Sigmoid colon (tissue), 7 donors: ENCODE results near the gene E2F2. TPM values are rescaled to one million over a fixed set of nuclear protein-coding genes. Genes with fewer than 3 reads are reported as not detected.

Experiments
- DNase-seq: peaks from one replicate; pipeline ENCODE4 v3.0.0-alpha.2; 2019
- H3K27ac ChIP-seq, 4 donors: fragments of 200-600 bp; sonication (generic); one replicate each; pipeline ENCODE4 v1.5.1; 2016 to 2019; ENCODE audit warnings: mild to moderate bottlenecking in 1 of 4
- H3K27me3 ChIP-seq, 3 donors: fragments of 200-600 bp; sonication (generic); one replicate each; pipeline ENCODE4 v1.5.1; 2019; ENCODE audit warnings: mild to moderate bottlenecking in 1 of 3
- H3K36me3 ChIP-seq, 4 donors: fragments of 200-600 bp; sonication (generic); one replicate each; pipeline ENCODE4 v1.5.1; 2016 to 2019
- H3K4me1 ChIP-seq, 4 donors: fragments of 200-600 bp; sonication (generic); one replicate each; pipeline ENCODE4 v1.5.1; 2017 to 2019
- H3K4me3 ChIP-seq, 4 donors: fragments of 200-600 bp; sonication (generic); one replicate each; pipeline ENCODE4 v1.5.1; 2017 to 2019; ENCODE audit warnings: mild to moderate bottlenecking in 2 of 4, moderate library complexity in 1 of 4
- H3K9me3 ChIP-seq, 4 donors: fragments of 200-600 bp in 3 of 4; sonication (generic) in 3 of 4; one replicate each; pipeline versions ENCODE4 v1.5.1 to v1.6.1; 2013 to 2019
- EP300 ChIP-seq, 4 donors: sonication (generic); formaldehyde crosslinking; IDR thresholded peaks; one replicate each; pipeline ENCODE4 v1.6.1; 2017; ENCODE audit warnings: antibody characterized with exemption in 4 of 4
- POLR2A ChIP-seq, 2 donors: fragments of 450-650 bp; IDR thresholded peaks; one replicate each; pipeline ENCODE4 v1.6.1; 2016; ENCODE audit warnings: antibody characterized with exemption in 2 of 2, mild to moderate bottlenecking in 2 of 2, moderate library complexity in 2 of 2
- POLR2AphosphoS5 ChIP-seq, 4 donors: sonication (generic); formaldehyde crosslinking; IDR thresholded peaks; one replicate each; pipeline ENCODE4 v1.6.1; 2017; ENCODE audit warnings: antibody characterized with exemption in 4 of 4
- WGBS, 2 donors: extraction: QIAGEN DNeasy Blood & Tissue Kit; methylation state at CpG; one replicate each; pipeline ENCODE4 v1.1.7; 2013; 5-methylcytosine and 5-hydroxymethylcytosine counted together
- intact Hi-C: fragments of 100-400 bp; cut with DNase I; formaldehyde crosslinking; loops from one replicate; pipeline ENCODE4 v1.15.1; 2023
- polyA plus RNA-seq, 3 donors: library from polyadenylated mRNA; stranded (reverse); fragments of 200-250 nt; gene quantifications; one replicate each; pipeline ENCODE4 v1.2.3, GENCODE V29; 2013
- total RNA-seq, 4 donors: library from RNA; depleted of rRNA; stranded (reverse); fragments of >200 nt; gene quantifications; one replicate each; pipeline ENCODE4 v1.1.0, GENCODE V29; 2016
- TF ChIP-seq, protein P1 (sequence below), 4 experiments: fragments of 450-650 bp in 3 of 4; fragments of 200-600 bp in 1 of 4; IDR thresholded peaks; one replicate each; pipeline ENCODE4 v1.5.1; 2016 to 2019; ENCODE audit warnings: antibody characterized with exemption in 4 of 4, mild to moderate bottlenecking in 3 of 4, moderate library complexity in 2 of 4
- donor health status: healthy with polysubstance abuse.
- donor health status: Bipolar disorder and iron deficiency.
- donor health status: healthy.

Gene E2F2
- total and polyA plus RNA-seq, 7 donors = 0.14 to 10.6 (median 2.4) TPM; not detected in 2

DNA sequence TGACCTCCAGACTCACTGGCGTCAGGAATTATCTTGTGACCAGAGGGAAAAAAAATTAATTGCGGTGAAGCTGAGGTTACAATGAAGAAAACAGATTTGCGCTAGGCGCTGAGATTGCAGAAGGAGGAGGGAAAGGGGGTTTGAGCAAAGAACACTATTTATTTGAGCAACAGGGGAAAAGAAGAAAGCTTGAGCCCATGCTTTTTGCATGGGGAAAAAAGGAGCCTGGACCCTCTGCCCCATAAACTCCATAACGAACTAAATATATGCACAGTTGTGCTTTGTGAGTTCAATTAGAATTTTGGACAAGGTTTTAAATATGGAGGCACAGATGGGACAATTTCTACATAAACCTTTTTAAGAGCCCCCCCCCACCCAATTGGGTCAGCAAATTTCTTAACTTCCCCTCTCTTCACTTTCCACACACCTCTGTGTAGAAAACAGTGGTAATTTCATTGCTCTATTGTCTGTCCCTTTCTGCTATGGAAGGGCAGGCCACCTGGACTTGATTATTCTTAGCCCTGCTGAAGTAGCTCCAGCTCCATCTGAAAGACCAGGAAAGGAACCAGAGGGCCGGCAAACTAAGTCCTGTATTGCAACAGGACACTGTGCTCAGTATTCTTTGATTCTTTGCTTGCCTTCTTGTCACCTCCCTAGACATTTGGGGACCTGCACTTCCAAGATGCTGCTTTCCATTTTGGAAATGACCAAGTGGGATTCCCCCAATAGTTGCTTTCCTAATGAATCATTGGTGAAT lies 29.1 kb upstream of the E2F2 start:
- H3K4me1 ChIP-seq = peaks cover 0 to 85% (median 74%) of the 10 kb centered on the region in 4 donors
- intact Hi-C loops = loop anchor here (5.0 kb wide), 1 partner anchor 383 kb away; no protein-coding TSS in a partner anchor
- TF ChIP-seq POLR2A (IDR thresholded peaks at IDR 0.05) = no peak
- peak in 1 of 4 donors; percentile 55 for TF ChIP-seq EP300 (IDR thresholded peaks at IDR 0.05)
- H3K4me3 ChIP-seq = peak overlapping the region; percentile 62 to 74 (median 68)
- peak overlapping the region; percentile 89 to 96 (median 96) for H3K27ac ChIP-seq
- H3K9me3 ChIP-seq = no peaks in the 10 kb centered on the region
- no peaks in the 10 kb centered on the region for H3K27me3 ChIP-seq
- no peaks in the 10 kb centered on the region for H3K36me3 ChIP-seq
- WGBS, 2 donors = 11 to 12% methylated on average over 6 of the region's 6 CpGs
- no peak for DNase-seq

DNA sequence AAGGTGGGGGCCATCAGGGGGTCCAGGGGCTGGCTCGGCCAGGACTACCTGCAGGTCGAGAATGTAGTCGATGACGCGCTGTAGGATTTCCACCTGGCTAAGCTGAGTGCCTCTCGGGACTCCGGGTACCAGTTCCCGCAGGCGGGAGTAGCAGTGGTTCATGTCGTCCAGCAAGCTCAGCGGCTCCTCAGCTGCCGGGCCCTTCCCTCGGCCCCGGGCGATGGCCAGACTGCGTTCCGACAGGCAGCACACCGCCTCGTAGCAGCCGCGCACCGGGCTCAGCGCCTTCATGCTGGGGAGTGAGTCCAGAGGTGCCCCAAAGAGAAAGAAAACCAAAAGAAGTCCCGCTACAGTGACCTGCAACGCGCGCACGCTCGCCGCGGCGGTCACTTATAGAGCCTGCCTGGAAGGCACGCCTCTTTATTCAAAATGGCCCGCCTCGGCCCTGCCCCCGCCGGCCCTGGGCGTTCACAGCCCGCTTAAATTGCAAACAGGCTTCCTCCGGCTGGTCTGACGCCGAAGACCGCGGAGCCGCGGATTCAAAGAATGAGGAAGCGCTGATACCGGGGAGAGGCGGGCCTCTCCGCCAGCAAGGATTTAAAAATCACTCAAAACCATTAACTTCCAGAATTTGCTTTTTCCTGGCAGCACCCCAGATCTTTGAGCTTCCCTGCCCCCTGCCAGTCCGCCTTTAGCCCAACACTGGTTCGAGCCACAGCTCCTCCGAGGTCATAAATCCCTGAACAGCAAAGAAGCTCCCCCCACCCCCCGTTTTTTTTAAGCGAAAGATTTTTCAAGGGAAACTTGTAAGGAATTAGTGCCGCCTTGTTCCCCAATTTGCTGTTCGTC lies 28.3 kb upstream of the E2F2 start, which contains the start of gene ID3:
ID3 (minus strand) TSS at position 366 of the 849 bp plus-strand sequence; CDS start at position 291, 75 bp downstream.
- intact Hi-C loops = loop anchor here (5.0 kb wide), 1 partner anchor 382 kb away; no protein-coding TSS in a partner anchor
- Histone ChIP-seq H3K36me3 (no peaks in the 10 kb centered on the region), H3K4me3 (peak within 1 kb of the TSS; percentile 62 to 74 (median 68)), H3K9me3 (no peaks in the 10 kb centered on the region), H3K27me3 (no peaks in the 10 kb centered on the region), H3K27ac (peak within 1 kb of the TSS; percentile 89 to 96 (median 96)), H3K4me1 (peaks cover 0 to 84% (median 77%) of the 10 kb centered on the region in 4 donors)
- TF ChIP-seq EP300 (IDR thresholded peaks at IDR 0.05) = peak in 1 of 4 donors; percentile 7
- TF ChIP-seq, protein P1, sequence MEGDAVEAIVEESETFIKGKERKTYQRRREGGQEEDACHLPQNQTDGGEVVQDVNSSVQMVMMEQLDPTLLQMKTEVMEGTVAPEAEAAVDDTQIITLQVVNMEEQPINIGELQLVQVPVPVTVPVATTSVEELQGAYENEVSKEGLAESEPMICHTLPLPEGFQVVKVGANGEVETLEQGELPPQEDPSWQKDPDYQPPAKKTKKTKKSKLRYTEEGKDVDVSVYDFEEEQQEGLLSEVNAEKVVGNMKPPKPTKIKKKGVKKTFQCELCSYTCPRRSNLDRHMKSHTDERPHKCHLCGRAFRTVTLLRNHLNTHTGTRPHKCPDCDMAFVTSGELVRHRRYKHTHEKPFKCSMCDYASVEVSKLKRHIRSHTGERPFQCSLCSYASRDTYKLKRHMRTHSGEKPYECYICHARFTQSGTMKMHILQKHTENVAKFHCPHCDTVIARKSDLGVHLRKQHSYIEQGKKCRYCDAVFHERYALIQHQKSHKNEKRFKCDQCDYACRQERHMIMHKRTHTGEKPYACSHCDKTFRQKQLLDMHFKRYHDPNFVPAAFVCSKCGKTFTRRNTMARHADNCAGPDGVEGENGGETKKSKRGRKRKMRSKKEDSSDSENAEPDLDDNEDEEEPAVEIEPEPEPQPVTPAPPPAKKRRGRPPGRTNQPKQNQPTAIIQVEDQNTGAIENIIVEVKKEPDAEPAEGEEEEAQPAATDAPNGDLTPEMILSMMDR (IDR thresholded peaks at IDR 0.05) = no peak
- TF ChIP-seq POLR2AphosphoS5 (IDR thresholded peaks at IDR 0.05) = peak; percentile 96 to 99 (median 98)
- peak; percentile 82 to 99 for TF ChIP-seq POLR2A (IDR thresholded peaks at IDR 0.05)
- 0 to 1% methylated on average over 57 of the region's 57 CpGs for WGBS, 2 donors
- DNase-seq = peak; percentile 98

DNA sequence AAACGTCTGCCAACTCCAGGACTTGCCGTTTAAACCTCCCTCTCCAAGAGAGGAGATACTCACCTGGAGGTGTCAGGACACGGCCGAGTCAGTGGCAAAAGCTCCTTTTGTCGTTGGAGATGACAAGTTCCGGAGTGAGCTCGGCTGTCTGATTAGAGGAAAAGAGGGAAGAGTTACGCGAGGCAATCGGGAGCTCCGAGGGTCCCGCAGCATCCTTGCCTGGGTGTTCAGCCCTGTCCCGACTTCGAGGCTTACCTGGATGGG lies 27.8 kb upstream of the E2F2 start:
- Histone ChIP-seq H3K36me3 (no peaks in the 10 kb centered on the region), H3K27ac (peak overlapping the region; percentile 89 to 96 (median 96)), H3K9me3 (no peaks in the 10 kb centered on the region), H3K27me3 (no peaks in the 10 kb centered on the region), H3K4me3 (peak overlapping the region; percentile 62 to 74 (median 68)), H3K4me1 (peaks cover 0 to 85% (median 82%) of the 10 kb centered on the region in 4 donors)
- DNase-seq = no peak
- intact Hi-C loops = loop anchor here (5.0 kb wide), 1 partner anchor 382 kb away; no protein-coding TSS in a partner anchor
- 0% methylated on average over 14 of the region's 14 CpGs for WGBS, 2 donors
- TF ChIP-seq POLR2AphosphoS5 (IDR thresholded peaks at IDR 0.05) (no peak), POLR2A (IDR thresholded peaks at IDR 0.05) (no peak), EP300 (IDR thresholded peaks at IDR 0.05) (no peak)
- TF ChIP-seq, protein P1 (IDR thresholded peaks at IDR 0.05) = no peak

DNA sequence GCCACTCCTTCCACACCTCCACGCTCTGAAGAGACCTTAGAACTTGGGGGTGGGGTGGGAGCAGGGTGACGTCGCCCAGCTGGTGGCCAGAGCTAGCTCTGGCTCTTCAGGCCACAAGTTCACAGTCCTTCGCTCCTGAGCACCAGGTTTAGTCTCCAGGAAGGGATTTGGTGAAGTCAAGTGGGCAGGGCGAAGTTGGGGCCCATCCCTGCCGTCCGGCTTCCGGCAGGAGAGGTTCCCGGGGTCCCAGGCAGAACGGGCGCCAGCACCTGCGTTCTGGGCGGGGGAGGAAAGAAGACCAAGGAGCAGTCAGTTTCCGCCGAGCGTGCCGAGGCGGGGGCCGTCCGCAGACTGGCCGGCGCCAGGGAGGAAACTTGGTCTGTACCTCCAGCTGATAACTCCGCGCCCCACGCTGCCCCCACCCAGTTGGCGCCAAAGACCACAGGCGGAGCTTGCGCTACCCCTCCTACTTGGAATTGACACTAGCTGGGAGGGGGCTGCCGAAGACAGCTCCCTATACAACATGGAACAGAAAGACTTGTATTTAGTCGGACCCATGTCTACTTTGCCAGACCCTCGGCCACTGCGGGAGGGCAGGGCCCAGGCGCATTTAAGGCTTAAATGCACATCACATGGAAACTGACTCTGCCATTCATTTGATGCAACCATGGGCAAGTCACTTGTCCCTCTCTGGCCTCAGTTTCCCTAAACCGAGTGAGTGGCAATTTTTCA lies 27.3 kb upstream of the E2F2 start:
- H3K4me3 ChIP-seq = peak overlapping the region; percentile 62 to 74 (median 68)
- intact Hi-C loops = loop anchor here (5.0 kb wide), 1 partner anchor 381 kb away; no protein-coding TSS in a partner anchor
- peak in 3 of 4 donors; percentile 37 to 54 (median 47) for TF ChIP-seq POLR2AphosphoS5 (IDR thresholded peaks at IDR 0.05)
- TF ChIP-seq, protein P1 (IDR thresholded peaks at IDR 0.05) = no peak
- TF ChIP-seq EP300 (IDR thresholded peaks at IDR 0.05) = no peak
- peak in 1 of 2 donors; percentile 43 for TF ChIP-seq POLR2A (IDR thresholded peaks at IDR 0.05)
- no peaks in the 10 kb centered on the region for H3K27me3 ChIP-seq
- no peaks in the 10 kb centered on the region for H3K9me3 ChIP-seq
- DNase-seq = peak; percentile 72
- no peaks in the 10 kb centered on the region for H3K36me3 ChIP-seq
- WGBS, 2 donors = 1 to 4% methylated on average over 34 of the region's 34 CpGs
- peaks cover 0 to 84% (median 79%) of the 10 kb centered on the region in 4 donors for H3K4me1 ChIP-seq
- peak overlapping the region; percentile 89 to 96 (median 96) for H3K27ac ChIP-seq
